MCF 10A (cell line): ENCODE measurements around the gene PDE9A. TPM values are rescaled to one million over a fixed set of nuclear protein-coding genes. Genes with fewer than 3 reads are reported as not detected.

Source experiments
- BruUV-seq: library from RNA; stranded (reverse); fragments of 400-500 nt; replicated peaks from 2 replicates; lab custom pipeline; 2021; lab: Mats Ljungman, UMichigan
- CTCF ChIA-PET: fragments of 300-600 bp; sonication (Branson Sonifier 250); formaldehyde crosslinking; extraction: SDS; loops from one replicate; lab custom pipeline; 2021; ENCODE audit warnings: antibody characterized with exemption, inconsistent platforms; lab: Yijun Ruan, JAX
- POLR2A ChIA-PET: fragments of 300-600, 350-650 bp; sonication (Branson Sonifier 250); formaldehyde crosslinking; extraction: SDS; loops from one replicate; lab custom pipeline; 2020; ENCODE audit warnings: antibody characterized with exemption, inconsistent platforms; lab: Yijun Ruan, JAX
- DNase-seq: peaks from one replicate; pipeline ENCODE4 v3.0.0-alpha.2; 2018; ENCODE audit not compliant: unreplicated experiment
- H3K27ac Mint-ChIP-seq: one replicate; pipeline ENCODE4 v1.8.0; 2022; ENCODE audit warnings: mild to moderate bottlenecking, low read depth, mixed read lengths; ENCODE audit not compliant: unreplicated experiment
- H3K27me3 Mint-ChIP-seq: one replicate; pipeline ENCODE4 v1.8.0; 2022; ENCODE audit warnings: mixed read lengths; ENCODE audit not compliant: insufficient read depth, unreplicated experiment
- H3K36me3 Mint-ChIP-seq: one replicate; pipeline ENCODE4 v1.8.0; 2022; ENCODE audit warnings: mild to moderate bottlenecking, moderate library complexity, mixed read lengths; ENCODE audit not compliant: insufficient read depth, unreplicated experiment
- H3K4me1 Mint-ChIP-seq: one replicate; pipeline ENCODE4 v1.8.0; 2022; ENCODE audit warnings: mixed read lengths; ENCODE audit not compliant: insufficient read depth, unreplicated experiment
- H3K4me3 Mint-ChIP-seq: one replicate; pipeline ENCODE4 v1.8.0; 2022; ENCODE audit warnings: mild to moderate bottlenecking, moderate library complexity, mixed read lengths; ENCODE audit not compliant: unreplicated experiment
- H3K9me3 Mint-ChIP-seq: one replicate; pipeline ENCODE4 v1.8.0; 2022; ENCODE audit warnings: mixed read lengths; ENCODE audit not compliant: unreplicated experiment
- intact Hi-C: fragments of 100-400 bp; cut with micrococcal nuclease; formaldehyde crosslinking; loops from 2 replicates; pipeline ENCODE4 v1.14.1; 2022
- total RNA-seq: library from RNA; stranded (reverse); gene quantifications from 2 replicates; pipeline ENCODE4 v1.2.3, GENCODE V29; 2022
- TF ChIP-seq, protein P1 (sequence below): fragments of 200-600 bp; IDR thresholded peaks from one replicate; pipeline ENCODE4 v1.8.0; 2022; ENCODE audit warnings: antibody characterized with exemption, mild to moderate bottlenecking; ENCODE audit not compliant: unreplicated experiment

Gene PDE9A
- total RNA-seq, 1 experiment from 2014 or later = not detected

DNA sequence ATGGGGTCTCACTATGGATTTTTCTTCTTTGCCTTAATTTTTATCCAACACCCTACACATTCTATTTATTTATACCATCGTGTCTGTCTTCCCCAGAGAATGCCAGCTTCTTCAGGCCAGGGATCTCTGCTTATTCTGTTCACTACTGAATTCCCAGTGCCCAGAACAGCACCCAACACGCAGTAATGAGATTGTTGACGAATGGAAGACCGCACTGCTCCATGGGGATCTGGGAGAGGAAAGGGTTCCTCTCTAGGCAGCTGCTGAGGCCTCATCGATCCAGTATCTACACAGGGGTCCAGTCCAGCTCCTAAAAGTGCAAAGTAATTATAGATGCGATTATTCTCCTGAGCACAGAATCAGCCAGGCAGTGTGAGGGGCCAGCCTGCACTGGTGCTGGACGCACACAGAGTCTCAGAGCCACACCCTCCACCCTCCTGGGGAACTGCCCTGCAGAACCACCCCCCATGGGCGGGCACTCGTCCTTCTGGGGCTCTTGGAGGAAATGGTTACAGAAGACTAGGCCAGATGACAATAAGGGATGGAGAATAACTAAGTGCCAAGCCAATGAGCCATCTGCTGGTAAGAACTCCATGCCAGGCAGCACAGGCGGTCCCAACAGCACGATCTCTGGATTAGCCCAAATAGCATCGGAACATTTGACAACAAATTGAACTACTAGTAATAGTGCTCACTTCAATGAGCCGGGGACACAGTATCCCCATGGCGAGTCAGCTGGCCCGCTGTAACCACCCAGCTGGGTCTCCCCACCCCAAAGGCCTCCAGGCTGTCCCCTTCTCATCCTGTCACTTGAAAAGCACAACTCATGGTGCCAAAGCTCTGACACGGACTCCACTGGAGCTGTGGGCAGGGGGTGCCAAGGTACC, 1.7 kb upstream of the PDE9A start:
- Mint-ChIP-seq H3K9me3 (no peaks in the 10 kb centered on the region), H3K4me1 (peaks cover 6% of the 10 kb centered on the region), H3K4me3 (no peak overlapping the region), H3K36me3 (no peaks in the 10 kb centered on the region), H3K27me3 (peaks cover 74% of the 10 kb centered on the region), H3K27ac (no peak overlapping the region)
- ChIA-PET CTCF (interaction anchor here (0.6 to 1.2 kb wide), 2 partner anchors 9 to 37 kb away, joined by 3 to 5 read pairs; no protein-coding TSS in a partner anchor), POLR2A (interaction anchor here (1.1 kb wide), 1 partner anchor 15 kb away, joined by 3 read pairs; no protein-coding TSS in a partner anchor)
- DNase-seq = no peak
- intact Hi-C loops = no loop called here
- no TSS peak for BruUV-seq
- TF ChIP-seq, protein P1, sequence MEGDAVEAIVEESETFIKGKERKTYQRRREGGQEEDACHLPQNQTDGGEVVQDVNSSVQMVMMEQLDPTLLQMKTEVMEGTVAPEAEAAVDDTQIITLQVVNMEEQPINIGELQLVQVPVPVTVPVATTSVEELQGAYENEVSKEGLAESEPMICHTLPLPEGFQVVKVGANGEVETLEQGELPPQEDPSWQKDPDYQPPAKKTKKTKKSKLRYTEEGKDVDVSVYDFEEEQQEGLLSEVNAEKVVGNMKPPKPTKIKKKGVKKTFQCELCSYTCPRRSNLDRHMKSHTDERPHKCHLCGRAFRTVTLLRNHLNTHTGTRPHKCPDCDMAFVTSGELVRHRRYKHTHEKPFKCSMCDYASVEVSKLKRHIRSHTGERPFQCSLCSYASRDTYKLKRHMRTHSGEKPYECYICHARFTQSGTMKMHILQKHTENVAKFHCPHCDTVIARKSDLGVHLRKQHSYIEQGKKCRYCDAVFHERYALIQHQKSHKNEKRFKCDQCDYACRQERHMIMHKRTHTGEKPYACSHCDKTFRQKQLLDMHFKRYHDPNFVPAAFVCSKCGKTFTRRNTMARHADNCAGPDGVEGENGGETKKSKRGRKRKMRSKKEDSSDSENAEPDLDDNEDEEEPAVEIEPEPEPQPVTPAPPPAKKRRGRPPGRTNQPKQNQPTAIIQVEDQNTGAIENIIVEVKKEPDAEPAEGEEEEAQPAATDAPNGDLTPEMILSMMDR = no peak

DNA sequence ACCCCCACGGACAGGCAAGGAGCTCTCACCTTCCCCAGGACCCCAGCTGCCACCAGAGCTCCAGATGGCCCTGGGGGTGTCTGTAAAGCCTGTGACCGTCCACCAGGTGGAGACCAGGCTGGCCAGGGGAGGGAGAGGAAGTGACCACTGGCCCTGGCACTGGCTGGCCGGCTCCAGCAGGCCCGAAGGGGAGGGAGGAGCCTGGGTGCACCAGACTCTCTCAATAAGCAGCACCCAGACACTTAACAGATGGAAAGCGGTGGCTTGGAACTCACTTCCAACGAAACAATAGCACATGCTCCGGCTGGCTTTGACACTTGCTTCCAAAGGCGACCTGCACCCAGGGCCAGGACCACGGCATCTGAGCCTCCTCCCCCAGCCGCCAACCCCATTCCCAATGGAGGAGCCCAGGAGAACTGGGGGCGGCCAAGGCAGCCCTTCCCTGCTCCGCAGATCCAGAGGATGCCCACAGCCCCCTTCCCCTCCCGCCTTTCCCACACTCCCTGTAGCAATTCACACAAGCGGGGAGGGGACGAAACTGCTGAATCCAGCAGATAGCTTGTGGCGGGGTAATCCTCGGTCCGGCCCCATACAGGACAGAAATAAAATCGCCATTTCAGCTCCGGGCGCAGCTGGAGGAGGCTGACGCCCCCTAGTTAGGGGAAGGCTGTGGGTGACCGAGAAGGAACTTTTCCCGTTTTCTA, 742 bp upstream of the PDE9A start:
- CTCF ChIA-PET = interaction anchor here (1.2 kb wide), 1 partner anchor 10 kb away, joined by 3 read pairs; no protein-coding TSS in a partner anchor

DNA sequence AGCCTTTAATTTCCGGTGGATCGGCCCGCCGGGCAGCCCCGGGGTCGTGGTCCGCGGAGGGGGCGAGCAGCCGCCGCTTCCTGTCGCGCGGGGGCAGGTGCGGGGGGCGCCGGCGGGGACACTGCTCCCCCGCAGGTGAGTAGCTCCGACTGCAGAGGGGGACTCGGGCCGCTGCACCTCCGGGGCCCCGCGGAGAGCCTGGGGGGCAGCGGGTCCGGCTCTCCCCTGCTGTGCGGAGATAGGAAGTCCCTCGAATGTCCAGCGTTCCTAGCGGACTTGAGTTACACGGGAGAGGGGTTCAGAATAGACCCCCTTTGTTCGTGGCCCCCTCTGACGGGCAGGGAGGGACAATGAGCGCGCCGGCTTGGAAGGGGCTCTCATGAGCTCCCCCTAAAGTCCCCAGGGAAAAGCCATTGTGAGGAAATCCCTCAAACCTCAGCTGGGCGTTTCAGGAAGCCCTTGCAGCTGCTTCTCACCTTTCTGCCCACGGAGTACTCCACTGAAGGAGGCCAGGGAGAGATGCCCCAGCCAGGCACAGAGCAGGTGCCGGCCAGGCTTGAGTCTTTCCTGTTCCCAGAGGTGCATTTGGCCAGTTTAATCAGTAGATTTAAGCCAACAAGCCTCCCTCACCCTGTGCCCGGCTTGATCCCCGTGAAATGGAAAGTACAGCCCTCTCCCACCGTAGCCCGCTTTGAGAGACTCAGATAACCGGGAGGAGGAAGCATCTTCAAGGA, 925 bp downstream of the PDE9A start:
- POLR2A ChIA-PET = interaction anchor here (0.9 kb wide), 1 partner anchor 18 kb away, joined by 3 read pairs; no protein-coding TSS in a partner anchor
- Mint-ChIP-seq H3K27ac (no peak overlapping the region), H3K4me1 (peaks cover 6% of the 10 kb centered on the region), H3K4me3 (no peak overlapping the region), H3K27me3 (peaks cover 83% of the 10 kb centered on the region), H3K36me3 (no peaks in the 10 kb centered on the region), H3K9me3 (no peaks in the 10 kb centered on the region)
- BruUV-seq = no TSS peak
- intact Hi-C loops = no loop called here
- CTCF ChIA-PET = interaction anchor here (0.7 to 0.9 kb wide), 2 partner anchors 63 to 438 kb away, joined by 4 read pairs; no protein-coding TSS in a partner anchor
- TF ChIP-seq, protein P1 = no peak
- no peak for DNase-seq

More for the DNA sequence above, 742 bp upstream of the PDE9A start:
- no TSS peak for BruUV-seq
- Mint-ChIP-seq H3K27me3 (peaks cover 78% of the 10 kb centered on the region), H3K27ac (no peak overlapping the region), H3K4me3 (no peak overlapping the region), H3K36me3 (no peaks in the 10 kb centered on the region), H3K4me1 (peaks cover 6% of the 10 kb centered on the region), H3K9me3 (no peaks in the 10 kb centered on the region)
- TF ChIP-seq, protein P1 = no peak
- POLR2A ChIA-PET = no interaction called here
- intact Hi-C loops = no loop called here
- DNase-seq = no peak
